ENCODE data around the gene ALB.
A peak's percentile ranks its signal among the peaks of the same experiment; 100 is the strongest.

Gene ALB

GRCh38 chr4:73451981-73452747 lies 48.1 kb downstream of the ALB start:
- no peak overlapping the region for H3K4me3 ChIP-seq (replicated peaks; ENCODE audit: insufficient read depth, low read length)
- no peak overlapping the region for H3K27ac ChIP-seq (replicated peaks)
- no peak for TF ChIP-seq POLR2AphosphoS5 (IDR thresholded peaks at IDR 0.05; ENCODE audit: low read depth)
- no peak for TF ChIP-seq CTCF (IDR thresholded peaks at IDR 0.05; ENCODE audit: insufficient read depth, low read length)
- TF ChIP-seq SPI1 (IDR thresholded peaks at IDR 0.05; ENCODE audit: borderline replicate concordance, low read depth), result no peak
- no peak for TF ChIP-seq GABPA (IDR thresholded peaks at IDR 0.05; ENCODE audit: low read depth)
- TF ChIP-seq, protein P1, sequence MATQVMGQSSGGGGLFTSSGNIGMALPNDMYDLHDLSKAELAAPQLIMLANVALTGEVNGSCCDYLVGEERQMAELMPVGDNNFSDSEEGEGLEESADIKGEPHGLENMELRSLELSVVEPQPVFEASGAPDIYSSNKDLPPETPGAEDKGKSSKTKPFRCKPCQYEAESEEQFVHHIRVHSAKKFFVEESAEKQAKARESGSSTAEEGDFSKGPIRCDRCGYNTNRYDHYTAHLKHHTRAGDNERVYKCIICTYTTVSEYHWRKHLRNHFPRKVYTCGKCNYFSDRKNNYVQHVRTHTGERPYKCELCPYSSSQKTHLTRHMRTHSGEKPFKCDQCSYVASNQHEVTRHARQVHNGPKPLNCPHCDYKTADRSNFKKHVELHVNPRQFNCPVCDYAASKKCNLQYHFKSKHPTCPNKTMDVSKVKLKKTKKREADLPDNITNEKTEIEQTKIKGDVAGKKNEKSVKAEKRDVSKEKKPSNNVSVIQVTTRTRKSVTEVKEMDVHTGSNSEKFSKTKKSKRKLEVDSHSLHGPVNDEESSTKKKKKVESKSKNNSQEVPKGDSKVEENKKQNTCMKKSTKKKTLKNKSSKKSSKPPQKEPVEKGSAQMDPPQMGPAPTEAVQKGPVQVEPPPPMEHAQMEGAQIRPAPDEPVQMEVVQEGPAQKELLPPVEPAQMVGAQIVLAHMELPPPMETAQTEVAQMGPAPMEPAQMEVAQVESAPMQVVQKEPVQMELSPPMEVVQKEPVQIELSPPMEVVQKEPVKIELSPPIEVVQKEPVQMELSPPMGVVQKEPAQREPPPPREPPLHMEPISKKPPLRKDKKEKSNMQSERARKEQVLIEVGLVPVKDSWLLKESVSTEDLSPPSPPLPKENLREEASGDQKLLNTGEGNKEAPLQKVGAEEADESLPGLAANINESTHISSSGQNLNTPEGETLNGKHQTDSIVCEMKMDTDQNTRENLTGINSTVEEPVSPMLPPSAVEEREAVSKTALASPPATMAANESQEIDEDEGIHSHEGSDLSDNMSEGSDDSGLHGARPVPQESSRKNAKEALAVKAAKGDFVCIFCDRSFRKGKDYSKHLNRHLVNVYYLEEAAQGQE (IDR thresholded peaks at IDR 0.05; ENCODE audit: insufficient replicate concordance, low read depth), result no peak
- peaks cover 2% of the 10 kb centered on the region for H3K27me3 ChIP-seq (ENCODE audit: insufficient read depth, poor library complexity, severe bottlenecking)
- DNase-seq (ENCODE audit: low read depth in 1 of 2, low spot score in 1 of 2), result no peak

DNA sequence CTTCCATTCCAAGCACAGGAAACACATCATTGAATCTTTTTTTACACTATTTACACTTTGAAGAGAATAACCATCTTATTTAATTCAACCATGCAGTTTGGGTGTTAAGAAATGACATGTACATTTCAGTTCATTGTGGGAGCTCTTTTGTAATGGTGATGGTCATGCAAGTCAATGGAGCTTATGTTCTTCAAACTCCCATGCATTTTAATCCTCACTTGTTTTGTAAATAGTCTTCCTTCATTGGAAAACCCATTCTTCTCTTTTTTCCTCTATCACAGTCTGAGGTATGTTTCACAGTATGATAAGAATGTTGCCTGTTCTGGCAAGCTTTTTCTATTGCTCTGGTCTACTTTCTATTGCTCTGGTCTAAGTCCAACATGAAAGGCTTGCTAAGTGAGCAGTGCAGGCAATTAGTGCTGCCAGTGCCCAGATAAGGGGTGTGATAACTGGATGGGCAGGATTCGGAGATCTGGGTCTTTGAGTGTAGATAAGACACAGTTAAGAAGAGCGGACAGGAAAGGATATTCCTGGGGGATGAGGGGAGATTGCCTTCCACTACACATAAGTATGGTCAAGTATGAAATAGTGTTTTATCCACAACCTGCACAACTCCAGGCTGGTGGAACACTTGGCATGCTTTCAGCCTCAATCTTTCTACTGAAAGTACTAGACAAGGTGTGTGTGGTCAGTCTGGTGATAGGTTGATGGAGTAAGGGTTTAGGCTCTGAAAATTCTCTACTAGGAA lies 49.0 kb downstream of the ALB start:
- TF ChIP-seq SPI1 (IDR thresholded peaks at IDR 0.05; ENCODE audit: borderline replicate concordance, low read depth), result no peak
- no peak for TF ChIP-seq CTCF (IDR thresholded peaks at IDR 0.05; ENCODE audit: insufficient read depth, low read length)
- TF ChIP-seq, protein P1 (IDR thresholded peaks at IDR 0.05; ENCODE audit: insufficient replicate concordance, low read depth), result no peak
- TF ChIP-seq GABPA (IDR thresholded peaks at IDR 0.05; ENCODE audit: low read depth), result no peak
- TF ChIP-seq POLR2AphosphoS5 (IDR thresholded peaks at IDR 0.05; ENCODE audit: low read depth), result no peak
- H3K4me3 ChIP-seq (replicated peaks; ENCODE audit: insufficient read depth, low read length), result no peak overlapping the region
- H3K27ac ChIP-seq (replicated peaks), result no peak overlapping the region
- no peak for DNase-seq (ENCODE audit: low read depth in 1 of 2, low spot score in 1 of 2)
- H3K27me3 ChIP-seq (ENCODE audit: insufficient read depth, poor library complexity, severe bottlenecking), result peaks cover 2% of the 10 kb centered on the region

- Histone ChIP-seq H3K4me3 (replicated peaks; ENCODE audit: insufficient read depth, low read length) (no peak overlapping the region), H3K27ac (replicated peaks) (no peak overlapping the region), H3K27me3 (ENCODE audit: insufficient read depth, poor library complexity, severe bottlenecking) (peaks cover 2% of the 10 kb centered on the region)
- TF ChIP-seq SPI1 (IDR thresholded peaks at IDR 0.05; ENCODE audit: borderline replicate concordance, low read depth), result peak; percentile 43; the same call in 1 of the 2 replicates
- TF ChIP-seq GABPA (IDR thresholded peaks at IDR 0.05; ENCODE audit: low read depth), result no peak
- DNase-seq (ENCODE audit: low read depth in 1 of 2, low spot score in 1 of 2), result no peak
These were observed 49.6 kb downstream of the ALB start for GRCh38 chr4:73453701-73454005.

DNA sequence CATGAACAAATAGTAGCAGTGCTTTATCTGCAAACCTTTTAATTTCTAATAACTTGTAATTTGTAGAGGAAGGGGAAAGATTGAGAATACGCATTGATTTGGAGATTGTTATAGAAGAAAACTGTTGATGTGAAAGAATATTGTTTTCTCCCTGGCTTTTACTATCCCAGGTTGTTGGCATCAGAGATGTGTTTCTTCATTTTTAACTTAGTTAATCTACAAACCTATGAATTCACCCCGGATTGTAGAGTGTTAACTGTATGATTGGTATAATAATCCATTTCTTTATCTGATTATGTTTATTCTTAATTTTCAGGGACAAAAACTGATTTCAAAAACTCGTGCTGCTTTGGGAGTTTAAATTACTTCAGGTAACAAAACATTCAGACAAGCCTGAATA lies 50.8 kb downstream of the ALB start:
- Histone ChIP-seq H3K4me3 (replicated peaks; ENCODE audit: insufficient read depth, low read length) (no peak overlapping the region), H3K27ac (replicated peaks) (no peak overlapping the region), H3K27me3 (ENCODE audit: insufficient read depth, poor library complexity, severe bottlenecking) (no peaks in the 10 kb centered on the region)
- TF ChIP-seq GABPA (IDR thresholded peaks at IDR 0.05; ENCODE audit: low read depth) (no peak), SPI1 (IDR thresholded peaks at IDR 0.05; ENCODE audit: borderline replicate concordance, low read depth) (no peak), POLR2AphosphoS5 (IDR thresholded peaks at IDR 0.05; ENCODE audit: low read depth) (no peak), CTCF (IDR thresholded peaks at IDR 0.05; ENCODE audit: insufficient read depth, low read length) (no peak)
- TF ChIP-seq, protein P1 (IDR thresholded peaks at IDR 0.05; ENCODE audit: insufficient replicate concordance, low read depth), result no peak
- no peak for DNase-seq (ENCODE audit: low read depth in 1 of 2, low spot score in 1 of 2)

All from HL-60 (cell line).